Activated naive CD8-positive, alpha-beta T cell treated with anti-CD3 and anti-CD28 coated beads, Interleukin-2, amount 10 ng/mL, durations not matched to agents 7 days and 5 days (primary cell): ENCODE results near the gene ANK3. TPM values are rescaled to one million over a fixed set of nuclear protein-coding genes. Genes with fewer than 3 reads are reported as not detected.

Source experiments
- ATAC-seq: fragments of 150-1000 bp; cut with Tn5 transposase; one replicate; pipeline ENCODE4 v1.10.0; 2021; ENCODE audit warnings: low read depth, moderate library complexity
- POLR2A ChIA-PET: fragments of 350-600 bp; sonication (Branson Sonifier 250); formaldehyde crosslinking; loops from one replicate; lab custom pipeline; 2021; ENCODE audit warnings: antibody characterized with exemption; lab: Charles Lee
- DNase-seq: peaks from one replicate; pipeline ENCODE4 v3.0.0; 2021
- H3K27ac Mint-ChIP-seq: one replicate; pipeline ENCODE4 v1.8.0; 2022; ENCODE audit warnings: mild to moderate bottlenecking, mixed read lengths
- H3K27me3 Mint-ChIP-seq: one replicate; pipeline ENCODE4 v1.8.0; 2022; ENCODE audit warnings: mild to moderate bottlenecking, moderate library complexity, mixed read lengths
- H3K36me3 Mint-ChIP-seq: one replicate; pipeline ENCODE4 v1.8.0; 2021; ENCODE audit warnings: mild to moderate bottlenecking, mixed read lengths
- H3K4me1 Mint-ChIP-seq: one replicate; pipeline ENCODE4 v1.8.0; 2021; ENCODE audit warnings: mixed read lengths
- H3K4me3 Mint-ChIP-seq: one replicate; pipeline ENCODE4 v1.8.0; 2022; ENCODE audit warnings: mild to moderate bottlenecking, moderate library complexity, mixed read lengths
- H3K9me3 Mint-ChIP-seq: one replicate; pipeline ENCODE4 v1.8.0; 2021; ENCODE audit warnings: mixed read lengths
- total RNA-seq, 2 experiments: library from RNA; stranded (reverse); gene quantifications; one replicate each; pipeline ENCODE4 v1.2.3, GENCODE V29; 2021

The ANK3 gene
- total RNA-seq, result 1 to 10 TPM; 3.6 to 4.8 TPM

DNA sequence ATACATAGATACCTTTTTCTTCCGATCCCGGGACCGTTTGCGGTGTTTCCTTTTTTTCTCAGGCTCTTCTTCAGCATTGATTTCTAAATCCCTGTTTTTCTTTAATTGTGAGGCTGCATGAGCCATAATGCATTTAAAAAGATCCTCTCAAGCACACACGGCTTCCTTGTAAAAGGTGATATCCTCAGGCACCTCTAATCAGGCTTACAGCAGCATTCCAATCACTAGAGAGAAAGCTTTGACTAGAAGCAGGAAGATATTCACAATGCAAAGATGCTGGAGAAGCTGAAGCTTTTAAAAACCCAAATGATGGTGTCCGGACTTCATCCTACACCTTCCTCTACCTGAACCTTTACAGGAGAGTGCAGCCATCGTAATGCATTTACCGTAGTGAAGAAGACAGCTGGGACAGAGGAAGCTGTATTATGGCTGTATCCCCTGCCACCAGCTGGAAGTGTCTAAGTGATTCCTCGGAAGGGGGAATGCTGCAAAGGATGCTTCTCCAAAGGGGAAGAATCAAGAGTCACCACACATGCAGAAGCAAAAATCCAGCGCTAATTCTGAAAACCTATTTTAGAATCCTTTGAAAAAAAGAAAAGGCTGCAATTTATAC, at the start of gene ANK3:
ANK3 (minus strand) TSS at position 463 of the 613 bp plus-strand sequence; CDS start at position 126, 337 bp downstream.
- Mint-ChIP-seq H3K4me1 (peaks cover 2% of the 10 kb centered on the region), H3K36me3 (no peaks in the 10 kb centered on the region), H3K27ac (no peak within 1 kb of the TSS), H3K27me3 (peaks cover 2% of the 10 kb centered on the region), H3K4me3 (no peak within 1 kb of the TSS), H3K9me3 (no peaks in the 10 kb centered on the region)
- DNase-seq (no peak), ATAC-seq (no peak)
- POLR2A ChIA-PET, result no interaction called here

DNA sequence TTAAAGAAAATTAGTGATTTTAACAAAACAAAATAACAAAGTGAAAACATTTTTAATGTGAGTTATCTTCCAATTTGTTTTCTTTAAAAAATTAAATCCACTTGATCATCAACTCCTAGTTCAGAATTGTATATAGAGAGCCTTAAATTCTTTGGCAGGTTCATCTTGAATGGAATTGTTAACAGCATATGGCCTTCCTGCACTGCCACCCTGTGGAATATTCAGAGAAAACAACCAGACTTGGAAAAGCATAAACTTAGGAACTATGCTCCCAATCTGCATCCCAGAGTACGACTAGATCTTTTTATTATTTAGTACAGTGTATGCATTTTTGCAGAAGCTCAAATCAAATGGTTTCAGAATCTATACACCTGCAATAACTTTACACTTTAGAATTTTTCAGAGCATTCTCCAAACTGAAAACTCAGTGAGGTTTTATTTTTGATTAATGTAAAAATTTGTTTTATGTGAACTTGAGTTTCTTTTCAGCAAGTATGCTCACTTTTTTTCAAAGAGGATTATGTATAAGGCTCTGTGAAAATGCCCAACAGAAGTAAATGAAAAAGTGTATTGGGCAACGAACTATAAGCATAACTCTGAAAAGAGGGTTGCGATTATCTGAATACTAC, 44.9 kb upstream of the ANK3 start:
- H3K36me3 Mint-ChIP-seq, result no peaks in the 10 kb centered on the region
- H3K4me1 Mint-ChIP-seq, result no peaks in the 10 kb centered on the region
- ATAC-seq (no peak), DNase-seq (no peak)
- POLR2A ChIA-PET, result no interaction called here
- H3K9me3 Mint-ChIP-seq, result no peaks in the 10 kb centered on the region
- H3K4me3 Mint-ChIP-seq, result no peak overlapping the region
- no peak overlapping the region for H3K27ac Mint-ChIP-seq
- no peaks in the 10 kb centered on the region for H3K27me3 Mint-ChIP-seq

DNA sequence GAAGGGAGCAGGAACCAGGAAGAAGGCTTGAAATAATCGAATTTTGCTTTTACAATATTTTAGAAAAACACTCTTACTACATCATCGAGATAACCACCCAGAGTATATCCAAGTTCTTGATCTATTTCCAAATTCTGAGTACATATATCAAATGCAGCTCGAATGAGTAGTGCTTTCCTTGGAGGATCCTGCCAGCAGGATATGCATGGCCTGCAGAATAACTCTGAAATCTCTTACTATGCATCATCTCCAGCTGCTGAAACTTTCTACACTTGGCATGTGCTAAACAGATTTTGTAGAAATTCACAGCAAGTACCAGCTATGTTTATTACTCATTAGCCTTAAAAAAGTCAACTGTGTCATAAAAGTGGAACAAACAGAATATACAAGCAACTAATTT, 44.0 kb upstream of the ANK3 start:
- Mint-ChIP-seq H3K27me3 (no peaks in the 10 kb centered on the region), H3K4me1 (no peaks in the 10 kb centered on the region), H3K4me3 (no peak overlapping the region), H3K27ac (no peak overlapping the region), H3K36me3 (no peaks in the 10 kb centered on the region), H3K9me3 (no peaks in the 10 kb centered on the region)
- DNase-seq (no peak), ATAC-seq (no peak)
- POLR2A ChIA-PET, result no interaction called here

DNA sequence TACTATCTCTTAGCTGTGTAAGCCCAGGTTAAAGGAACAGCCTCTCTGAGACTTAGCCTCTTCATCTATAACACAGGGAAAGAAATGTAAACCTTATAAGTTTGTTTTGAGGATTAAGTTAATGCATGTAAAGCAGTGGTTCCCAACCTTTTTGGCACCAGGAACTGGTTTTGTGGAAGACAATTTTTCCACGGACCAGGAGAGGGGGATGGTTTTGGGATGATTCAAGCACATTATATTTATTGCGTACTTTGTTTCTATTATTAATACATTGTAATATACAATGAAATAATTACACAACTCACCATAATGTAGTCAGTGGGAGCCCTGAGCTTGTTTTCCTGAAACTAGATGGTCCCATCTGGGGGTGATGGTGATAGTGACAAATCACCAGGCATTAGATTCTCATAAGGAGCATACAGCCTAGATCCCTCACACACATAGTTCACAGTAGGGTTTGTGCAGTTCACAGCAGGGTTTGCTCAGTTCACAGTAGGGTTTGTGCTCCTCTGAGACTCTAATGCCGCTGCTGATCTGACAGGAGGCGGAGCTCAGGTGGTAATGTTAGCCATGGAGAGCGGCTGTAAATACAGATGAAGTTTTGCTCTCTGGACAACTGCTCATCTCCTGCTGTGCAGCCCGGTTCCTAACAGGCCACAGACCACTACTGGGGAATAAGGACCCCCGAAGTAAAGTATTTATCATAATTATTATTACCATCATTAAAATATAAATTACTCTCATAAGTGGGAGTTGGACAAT, 41.3 kb upstream of the ANK3 start:
- no peaks in the 10 kb centered on the region for H3K36me3 Mint-ChIP-seq
- no peaks in the 10 kb centered on the region for H3K9me3 Mint-ChIP-seq
- H3K4me3 Mint-ChIP-seq, result no peak overlapping the region
- no peak for ATAC-seq
- DNase-seq, result no peak
- H3K4me1 Mint-ChIP-seq, result no peaks in the 10 kb centered on the region
- H3K27me3 Mint-ChIP-seq, result peaks cover 2% of the 10 kb centered on the region
- POLR2A ChIA-PET, result no interaction called here
- H3K27ac Mint-ChIP-seq, result no peak overlapping the region

DNA sequence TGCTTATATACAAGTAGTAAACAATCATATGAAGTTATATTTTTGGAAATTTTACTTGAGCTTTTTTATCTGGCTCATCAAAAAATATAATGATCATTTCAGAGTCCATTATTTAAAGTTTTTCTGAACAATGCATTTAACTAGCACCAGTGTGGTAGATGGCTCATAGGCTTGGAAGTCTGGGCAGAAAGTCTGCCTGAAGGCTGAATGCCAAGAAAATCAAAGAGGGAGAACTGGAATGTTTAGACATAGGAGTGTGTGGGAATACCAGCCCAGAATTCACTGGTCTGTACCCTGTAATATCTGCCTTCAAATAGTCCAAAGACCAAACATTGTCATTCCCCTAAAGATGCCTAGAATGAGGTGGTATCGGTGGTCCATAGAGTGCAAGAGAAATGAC, 40.3 kb upstream of the ANK3 start:
- Mint-ChIP-seq H3K4me1 (no peaks in the 10 kb centered on the region), H3K36me3 (no peaks in the 10 kb centered on the region), H3K9me3 (no peaks in the 10 kb centered on the region), H3K27ac (no peak overlapping the region), H3K4me3 (no peak overlapping the region), H3K27me3 (peaks cover 4% of the 10 kb centered on the region)
- DNase-seq, result no peak
- no peak for ATAC-seq
- POLR2A ChIA-PET, result no interaction called here

DNA sequence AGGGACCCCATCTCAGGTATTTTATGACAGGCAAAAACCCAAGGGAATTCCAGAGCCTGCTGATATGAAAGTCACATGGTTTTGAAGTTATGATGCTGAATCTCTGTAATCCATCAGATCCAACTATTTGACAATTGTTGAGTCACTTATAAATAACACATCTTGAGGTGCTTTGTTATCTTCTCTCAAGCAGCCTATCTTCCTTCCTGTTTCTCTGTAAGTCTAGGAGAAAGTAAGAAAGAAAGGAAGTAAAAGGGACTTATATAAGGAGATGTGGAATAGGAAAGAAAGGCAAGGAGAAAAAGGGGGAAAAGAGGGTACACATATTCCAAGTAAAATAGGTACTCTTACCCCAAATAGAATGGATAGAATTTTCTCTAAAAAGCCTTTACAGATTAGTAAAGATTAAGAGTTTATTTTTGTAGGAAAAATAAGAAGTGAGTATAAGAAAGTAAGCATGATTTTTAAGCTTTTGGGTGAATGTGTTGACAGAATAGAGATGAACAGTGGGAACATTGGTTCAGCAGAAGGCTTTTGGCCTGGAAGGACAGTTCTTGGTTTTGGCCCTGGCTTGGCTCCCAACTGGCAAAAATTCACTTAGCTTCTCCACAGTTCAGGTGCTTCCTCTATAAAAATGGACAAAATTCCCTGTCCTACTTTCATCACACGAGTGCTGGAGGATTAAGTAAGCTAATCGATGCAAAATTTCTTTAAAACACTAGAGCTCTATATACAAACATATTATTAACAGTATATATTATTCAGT, 39.6 kb upstream of the ANK3 start:
- H3K27ac Mint-ChIP-seq, result no peak overlapping the region
- POLR2A ChIA-PET, result no interaction called here
- no peak overlapping the region for H3K4me3 Mint-ChIP-seq
- peaks cover 4% of the 10 kb centered on the region for H3K27me3 Mint-ChIP-seq
- ATAC-seq (no peak), DNase-seq (no peak)
- H3K36me3 Mint-ChIP-seq, result no peaks in the 10 kb centered on the region
- H3K9me3 Mint-ChIP-seq, result no peaks in the 10 kb centered on the region
- H3K4me1 Mint-ChIP-seq, result no peaks in the 10 kb centered on the region

DNA sequence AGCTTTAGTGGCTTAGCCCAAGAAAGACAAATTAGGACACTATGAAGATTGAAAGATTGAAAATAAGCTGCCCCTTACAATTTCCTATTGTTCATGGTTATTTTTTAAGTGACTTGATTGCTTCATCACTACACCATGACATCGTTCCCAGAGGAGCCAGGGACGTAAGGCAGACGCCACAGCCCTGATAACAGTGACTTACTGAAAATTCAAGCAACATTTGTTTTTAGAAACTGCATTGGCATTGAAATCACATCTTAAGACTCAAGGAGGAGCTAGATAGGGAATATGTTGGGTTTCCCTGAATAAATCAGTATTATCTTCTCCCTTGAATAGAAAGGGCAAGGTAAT, 38.7 kb upstream of the ANK3 start:
- Mint-ChIP-seq H3K36me3 (no peaks in the 10 kb centered on the region), H3K27me3 (peaks cover 4% of the 10 kb centered on the region), H3K27ac (no peak overlapping the region), H3K4me1 (no peaks in the 10 kb centered on the region), H3K9me3 (no peaks in the 10 kb centered on the region), H3K4me3 (no peak overlapping the region)
- ATAC-seq (no peak), DNase-seq (no peak)
- POLR2A ChIA-PET, result no interaction called here

DNA sequence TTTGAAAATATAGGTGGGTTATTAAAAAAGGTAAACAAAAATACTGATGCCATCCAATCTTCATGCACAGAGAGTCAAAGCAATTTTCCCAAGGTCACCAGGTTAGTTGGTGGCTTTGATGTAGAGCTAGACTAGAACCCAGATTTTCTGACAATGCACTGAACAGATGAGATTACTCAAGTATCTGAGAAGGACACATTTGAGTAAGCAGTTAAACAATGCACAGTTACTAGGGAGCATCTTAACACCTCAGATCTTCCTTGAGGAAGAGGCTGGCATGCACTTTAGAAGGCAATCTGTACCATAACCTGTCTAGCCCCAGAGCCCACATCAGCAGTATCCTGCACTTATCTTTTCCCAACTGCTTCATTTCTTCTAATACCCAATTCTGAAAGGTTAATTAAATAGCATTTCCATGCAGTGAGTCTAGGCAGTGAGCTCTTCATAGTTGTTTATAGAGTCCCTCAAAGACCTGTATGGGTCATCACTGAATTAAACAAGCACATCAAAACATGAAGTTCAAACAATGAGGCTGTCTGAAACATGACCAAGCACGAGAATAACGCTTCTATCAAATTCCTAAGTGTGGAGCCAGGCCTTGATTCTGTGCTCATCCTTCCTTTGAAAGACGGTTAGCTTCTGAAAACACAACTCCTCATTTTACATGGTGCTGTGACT, 38.2 kb upstream of the ANK3 start:
- ATAC-seq (no peak), DNase-seq (no peak)
- H3K4me3 Mint-ChIP-seq, result no peak overlapping the region
- no peaks in the 10 kb centered on the region for H3K4me1 Mint-ChIP-seq
- POLR2A ChIA-PET, result no interaction called here
- peaks cover 4% of the 10 kb centered on the region for H3K27me3 Mint-ChIP-seq
- H3K36me3 Mint-ChIP-seq, result no peaks in the 10 kb centered on the region
- H3K9me3 Mint-ChIP-seq, result no peaks in the 10 kb centered on the region
- no peak overlapping the region for H3K27ac Mint-ChIP-seq

DNA sequence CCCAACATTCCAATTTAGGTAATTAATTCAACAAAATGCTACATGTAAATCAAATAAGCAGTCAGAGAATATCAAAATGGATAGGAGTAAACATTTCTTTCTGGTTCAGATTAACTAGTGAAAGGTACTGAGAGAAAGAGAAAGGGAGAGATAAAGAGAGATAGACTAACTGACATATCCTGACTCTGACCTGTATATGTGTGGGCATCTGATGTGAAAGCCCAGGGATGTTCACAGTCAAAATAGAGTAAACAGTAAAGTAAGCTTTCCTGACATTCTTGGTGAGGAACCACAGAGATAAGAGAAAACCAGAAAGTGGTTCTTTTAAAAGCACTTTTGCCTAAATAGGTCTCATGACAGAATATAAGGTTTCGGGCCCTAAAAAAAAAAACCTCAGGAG, 37.5 kb upstream of the ANK3 start:
- Mint-ChIP-seq H3K9me3 (no peaks in the 10 kb centered on the region), H3K4me1 (no peaks in the 10 kb centered on the region), H3K27me3 (peaks cover 4% of the 10 kb centered on the region), H3K27ac (no peak overlapping the region), H3K36me3 (no peaks in the 10 kb centered on the region), H3K4me3 (no peak overlapping the region)
- DNase-seq, result no peak
- no peak for ATAC-seq
- POLR2A ChIA-PET, result no interaction called here

DNA sequence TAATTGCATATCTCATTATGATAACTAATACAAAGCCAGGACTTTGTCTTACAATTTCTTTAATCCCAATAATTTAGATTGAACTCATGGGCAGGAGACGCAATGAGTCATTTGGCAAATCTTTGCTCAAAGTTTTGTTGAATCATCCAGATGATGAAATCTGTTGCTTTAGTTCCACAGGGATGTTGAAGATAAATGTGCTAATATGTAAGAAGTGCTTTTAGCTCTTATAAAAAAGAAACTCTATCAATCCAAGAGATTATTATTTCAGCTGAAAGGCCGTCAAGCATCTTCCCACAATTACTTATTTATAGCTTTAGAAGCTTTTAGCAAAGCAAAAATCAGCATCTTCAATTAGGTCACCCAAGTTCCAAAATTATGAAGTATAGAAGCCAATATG, 36.8 kb upstream of the ANK3 start:
- H3K4me3 Mint-ChIP-seq, result no peak overlapping the region
- H3K4me1 Mint-ChIP-seq, result no peaks in the 10 kb centered on the region
- H3K27me3 Mint-ChIP-seq, result peaks cover 4% of the 10 kb centered on the region
- H3K36me3 Mint-ChIP-seq, result no peaks in the 10 kb centered on the region
- H3K27ac Mint-ChIP-seq, result no peak overlapping the region
- no peak for ATAC-seq
- DNase-seq, result no peak
- no peaks in the 10 kb centered on the region for H3K9me3 Mint-ChIP-seq
- POLR2A ChIA-PET, result no interaction called here

DNA sequence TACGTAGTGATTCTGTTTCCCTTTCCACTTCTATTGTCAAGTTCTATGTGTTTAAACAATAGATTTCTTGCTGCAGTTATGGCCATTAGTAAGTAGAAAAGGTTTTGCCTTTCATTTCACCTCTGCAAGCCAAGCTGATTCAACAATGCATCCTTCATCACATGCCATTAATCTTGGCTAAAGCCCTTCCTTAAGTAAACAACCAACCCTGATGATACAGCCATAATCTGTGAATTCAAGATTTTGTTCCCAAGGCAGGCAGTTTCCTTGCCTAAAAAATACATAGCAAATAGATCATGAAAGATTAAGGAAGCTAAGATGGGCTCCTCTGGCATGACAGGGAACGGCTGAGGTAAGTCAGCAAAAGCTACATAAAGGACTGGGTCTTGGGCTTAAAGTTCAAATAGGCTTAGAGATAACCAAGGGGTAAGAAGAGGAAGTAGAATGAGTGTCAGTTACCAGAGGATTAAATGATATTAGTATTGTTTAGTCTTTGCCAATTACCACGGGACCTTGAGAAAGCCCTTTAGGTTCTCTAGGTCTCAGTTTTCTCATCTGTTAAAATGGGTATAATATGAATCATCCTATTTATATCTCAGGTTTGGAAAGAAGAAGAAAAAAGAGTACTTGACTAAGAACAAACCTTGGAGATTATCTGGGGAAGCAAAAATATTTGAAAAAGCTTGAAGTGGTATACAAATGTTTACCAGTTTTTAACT, 35.9 kb upstream of the ANK3 start:
- no peak overlapping the region for H3K27ac Mint-ChIP-seq
- no peaks in the 10 kb centered on the region for H3K4me1 Mint-ChIP-seq
- peaks cover 4% of the 10 kb centered on the region for H3K27me3 Mint-ChIP-seq
- no peaks in the 10 kb centered on the region for H3K9me3 Mint-ChIP-seq
- no peak overlapping the region for H3K4me3 Mint-ChIP-seq
- no peaks in the 10 kb centered on the region for H3K36me3 Mint-ChIP-seq
- POLR2A ChIA-PET, result no interaction called here
- no peak for ATAC-seq
- no peak for DNase-seq

DNA sequence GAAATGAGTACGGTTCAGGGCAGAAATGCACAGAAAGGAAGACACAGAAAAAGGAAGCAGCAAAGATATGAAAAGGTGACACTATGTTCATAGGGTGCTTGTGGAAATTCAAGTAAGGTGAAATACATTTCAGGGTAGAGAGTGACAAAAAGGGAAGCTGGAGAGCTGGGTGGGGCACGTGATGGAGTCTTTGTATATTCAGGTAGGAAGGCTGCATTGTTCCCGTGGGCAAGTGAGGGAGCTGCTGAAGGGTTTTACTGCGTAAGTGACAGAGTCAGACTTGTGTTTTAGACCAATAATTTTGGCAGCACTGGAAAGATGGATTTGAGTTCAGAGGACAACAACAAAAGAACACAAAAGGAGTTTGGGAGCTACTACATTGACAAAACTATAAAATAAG, 35.3 kb upstream of the ANK3 start:
- Mint-ChIP-seq H3K4me1 (no peaks in the 10 kb centered on the region), H3K27ac (no peak overlapping the region), H3K27me3 (peaks cover 4% of the 10 kb centered on the region), H3K4me3 (no peak overlapping the region), H3K9me3 (no peaks in the 10 kb centered on the region), H3K36me3 (no peaks in the 10 kb centered on the region)
- ATAC-seq (no peak), DNase-seq (no peak)
- POLR2A ChIA-PET, result no interaction called here

DNA sequence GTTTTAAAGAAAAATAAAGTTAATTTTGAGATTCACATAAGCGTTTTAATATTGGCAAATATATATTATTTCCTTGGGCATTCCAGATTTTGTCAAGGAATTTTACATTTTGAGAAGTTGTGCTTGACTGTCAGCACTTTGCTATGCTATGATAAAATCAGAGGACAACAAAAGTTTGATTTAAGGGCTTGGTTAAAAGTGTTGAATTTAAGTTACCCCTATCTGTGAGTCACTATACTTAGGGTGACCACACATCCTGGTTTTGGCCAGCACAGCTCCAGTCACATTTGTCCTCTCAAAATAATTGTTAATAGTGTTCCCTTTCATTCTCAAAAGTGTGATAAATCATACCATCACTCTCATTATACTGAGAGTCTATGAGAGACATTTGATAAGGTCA, 34.2 kb upstream of the ANK3 start:
- Mint-ChIP-seq H3K27ac (no peak overlapping the region), H3K27me3 (peaks cover 4% of the 10 kb centered on the region), H3K36me3 (no peaks in the 10 kb centered on the region), H3K4me1 (no peaks in the 10 kb centered on the region), H3K4me3 (no peak overlapping the region), H3K9me3 (no peaks in the 10 kb centered on the region)
- POLR2A ChIA-PET, result no interaction called here
- DNase-seq (no peak), ATAC-seq (no peak)
